ENCODE measurements around the gene KRT79.

The KRT79 gene

DNA sequence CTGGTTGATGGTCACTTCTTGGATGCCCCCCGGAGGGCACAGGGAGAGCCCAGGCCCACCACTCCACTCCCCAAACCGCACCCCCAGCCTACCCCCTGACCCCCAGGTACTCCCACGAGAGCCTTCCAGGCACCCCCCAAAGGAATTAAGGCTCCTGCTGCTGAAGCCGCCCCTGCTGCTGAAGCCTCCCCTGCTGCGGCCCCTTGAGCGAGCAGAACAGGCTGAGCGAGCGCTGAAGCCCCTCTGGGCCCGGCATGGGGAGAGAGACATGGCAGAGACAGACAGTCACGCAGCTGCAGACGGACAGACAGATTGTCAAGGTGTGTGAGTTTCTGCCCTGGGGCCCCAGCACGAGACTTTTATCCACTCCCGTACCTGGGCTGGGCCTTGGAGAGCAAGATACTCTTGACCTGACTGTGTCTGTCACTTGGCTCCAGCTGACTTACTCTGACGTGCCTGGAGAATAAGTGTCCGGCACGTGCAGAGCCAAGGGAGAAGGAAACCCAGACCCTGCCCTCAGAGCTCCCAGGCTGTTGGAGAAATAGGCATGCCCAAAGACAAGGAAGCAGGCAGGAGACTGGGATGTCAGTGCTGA, 14.6 kb upstream of the KRT79 start, which contains the start of gene KRT78:
KRT78 (minus strand) TSS at position 334 of the 595 bp plus-strand sequence; CDS start at position 270, 64 bp downstream.
- TF ChIP-seq, protein P1, sequence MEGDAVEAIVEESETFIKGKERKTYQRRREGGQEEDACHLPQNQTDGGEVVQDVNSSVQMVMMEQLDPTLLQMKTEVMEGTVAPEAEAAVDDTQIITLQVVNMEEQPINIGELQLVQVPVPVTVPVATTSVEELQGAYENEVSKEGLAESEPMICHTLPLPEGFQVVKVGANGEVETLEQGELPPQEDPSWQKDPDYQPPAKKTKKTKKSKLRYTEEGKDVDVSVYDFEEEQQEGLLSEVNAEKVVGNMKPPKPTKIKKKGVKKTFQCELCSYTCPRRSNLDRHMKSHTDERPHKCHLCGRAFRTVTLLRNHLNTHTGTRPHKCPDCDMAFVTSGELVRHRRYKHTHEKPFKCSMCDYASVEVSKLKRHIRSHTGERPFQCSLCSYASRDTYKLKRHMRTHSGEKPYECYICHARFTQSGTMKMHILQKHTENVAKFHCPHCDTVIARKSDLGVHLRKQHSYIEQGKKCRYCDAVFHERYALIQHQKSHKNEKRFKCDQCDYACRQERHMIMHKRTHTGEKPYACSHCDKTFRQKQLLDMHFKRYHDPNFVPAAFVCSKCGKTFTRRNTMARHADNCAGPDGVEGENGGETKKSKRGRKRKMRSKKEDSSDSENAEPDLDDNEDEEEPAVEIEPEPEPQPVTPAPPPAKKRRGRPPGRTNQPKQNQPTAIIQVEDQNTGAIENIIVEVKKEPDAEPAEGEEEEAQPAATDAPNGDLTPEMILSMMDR (conservative IDR thresholded peaks at IDR 0.05; ENCODE audit: control insufficient read depth, insufficient read depth, low read depth, low read length): no peak
- H3K4me3 ChIP-seq (ENCODE audit: control insufficient read depth, low read depth, low read length): no peak within 1 kb of the TSS
- no peak for DNase-seq (ENCODE audit: low read depth)

DNA sequence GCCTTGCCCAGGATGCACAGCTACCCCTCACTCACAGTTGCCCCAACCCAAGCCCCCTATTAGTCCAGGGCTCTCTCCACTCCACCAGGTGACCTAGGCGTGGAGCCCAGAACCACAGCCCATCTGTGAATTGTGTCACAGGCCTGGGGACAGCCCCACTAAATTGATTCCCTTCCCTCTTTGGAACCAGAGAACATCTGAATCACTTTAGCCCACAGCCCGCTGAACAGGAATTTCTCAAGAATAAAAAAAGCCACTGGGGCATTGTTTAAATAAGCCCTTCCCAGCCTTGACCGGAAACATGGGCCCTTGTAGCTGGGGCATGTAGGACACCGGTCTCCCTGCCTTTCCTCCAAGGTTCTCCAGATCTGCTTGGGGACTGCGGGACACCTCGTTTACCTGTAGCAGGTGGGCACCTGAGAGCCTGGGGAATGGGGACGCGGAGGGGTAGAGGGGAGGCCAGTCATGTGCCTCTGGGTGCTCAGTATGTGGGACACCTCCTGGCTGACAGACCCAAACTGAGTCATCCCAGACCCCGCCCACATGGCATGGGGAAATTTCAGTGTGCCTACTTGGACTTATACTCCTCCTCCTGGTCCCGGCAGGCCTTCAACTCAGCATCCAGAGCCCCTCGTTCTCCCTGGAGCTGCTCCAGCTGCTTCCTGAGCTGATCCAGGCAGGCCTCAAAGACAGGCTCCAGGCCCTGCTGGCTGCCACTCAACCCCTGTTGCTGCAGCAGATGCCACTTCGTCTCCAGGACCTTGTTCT, 13.4 kb upstream of the KRT79 start:
- H3K4me3 ChIP-seq (ENCODE audit: control insufficient read depth, low read depth, low read length): no peak overlapping the region
- DNase-seq (ENCODE audit: low read depth): peak; percentile 14
- TF ChIP-seq, protein P1 (conservative IDR thresholded peaks at IDR 0.05; ENCODE audit: control insufficient read depth, insufficient read depth, low read depth, low read length): no peak

DNA sequence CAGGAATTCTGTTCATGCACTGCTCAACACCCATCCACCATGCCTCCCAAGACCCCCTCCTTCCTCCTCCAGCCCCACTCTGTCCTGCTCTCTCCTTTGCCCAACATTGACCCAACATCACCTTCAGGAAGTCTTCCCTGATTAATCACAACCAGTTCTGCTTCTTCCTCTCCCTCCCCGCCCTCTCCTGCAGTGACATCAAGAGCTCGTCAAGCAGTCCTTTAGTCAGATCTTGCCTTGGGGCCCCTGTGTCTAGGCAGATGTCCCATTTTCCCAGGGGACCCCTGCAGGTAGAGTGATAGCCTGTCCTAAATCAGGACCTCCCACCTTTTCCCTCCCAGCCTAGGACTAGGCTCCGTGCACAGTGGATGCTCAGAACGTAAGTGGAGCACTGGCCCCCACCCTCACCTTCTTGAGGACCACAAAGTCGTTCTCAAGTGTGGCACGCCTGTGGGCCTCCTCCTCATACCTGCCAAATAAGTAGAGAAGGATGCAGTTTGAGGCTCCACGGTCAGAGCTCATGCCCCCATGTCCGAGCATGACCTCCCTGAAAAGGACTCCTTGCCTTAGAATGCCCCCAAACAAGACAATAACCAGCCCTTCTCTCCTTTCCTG, 12.4 kb upstream of the KRT79 start:
- TF ChIP-seq, protein P1 (conservative IDR thresholded peaks at IDR 0.05; ENCODE audit: control insufficient read depth, insufficient read depth, low read depth, low read length): no peak
- DNase-seq (ENCODE audit: low read depth): no peak
- no peak overlapping the region for H3K4me3 ChIP-seq (ENCODE audit: control insufficient read depth, low read depth, low read length)

DNA sequence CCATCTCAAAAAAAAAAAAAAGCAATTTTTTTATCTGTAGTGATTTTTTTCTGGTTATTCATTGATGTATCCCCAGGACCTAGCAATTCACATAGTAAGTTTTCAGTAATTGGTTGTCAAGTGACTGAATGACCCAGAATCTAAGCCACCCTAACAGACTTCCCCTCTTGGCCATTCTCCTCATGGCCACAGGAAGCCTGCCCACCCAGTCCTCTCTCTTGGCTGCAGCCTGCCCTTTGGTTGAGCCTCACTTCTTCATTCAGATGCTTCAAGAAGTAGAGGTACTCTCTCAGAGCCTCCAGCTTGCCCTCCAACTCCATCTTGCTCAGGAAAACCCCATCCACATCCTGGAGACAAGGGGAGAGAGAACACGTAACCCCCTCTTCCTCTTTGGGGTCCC, 11.8 kb upstream of the KRT79 start:
- no peak for DNase-seq (ENCODE audit: low read depth)
- H3K4me3 ChIP-seq (ENCODE audit: control insufficient read depth, low read depth, low read length): no peak overlapping the region
- TF ChIP-seq, protein P1 (conservative IDR thresholded peaks at IDR 0.05; ENCODE audit: control insufficient read depth, insufficient read depth, low read depth, low read length): no peak

DNA sequence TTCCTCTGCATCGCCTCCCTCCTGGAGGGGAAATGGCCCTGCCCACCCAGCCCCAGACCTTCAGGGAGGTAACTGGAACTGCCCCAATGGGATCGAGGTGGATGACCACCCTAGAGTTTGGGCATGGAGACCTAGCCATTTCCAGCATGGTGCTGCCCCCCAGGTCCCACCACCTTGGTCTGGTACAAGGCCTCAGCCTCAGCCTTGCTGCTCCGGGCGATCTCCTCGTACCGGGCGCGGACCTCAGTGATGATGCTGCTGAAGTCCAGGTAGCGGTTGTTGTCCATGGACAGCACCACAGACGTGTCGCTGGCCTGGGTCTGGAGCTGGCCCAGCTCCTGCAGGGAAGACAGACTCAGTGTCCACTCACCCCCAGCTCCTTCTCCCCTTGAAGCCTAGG, 10.3 kb upstream of the KRT79 start:
- TF ChIP-seq, protein P1 (conservative IDR thresholded peaks at IDR 0.05; ENCODE audit: control insufficient read depth, insufficient read depth, low read depth, low read length): no peak
- no peak overlapping the region for H3K4me3 ChIP-seq (ENCODE audit: control insufficient read depth, low read depth, low read length)
- no peak for DNase-seq (ENCODE audit: low read depth)

DNA sequence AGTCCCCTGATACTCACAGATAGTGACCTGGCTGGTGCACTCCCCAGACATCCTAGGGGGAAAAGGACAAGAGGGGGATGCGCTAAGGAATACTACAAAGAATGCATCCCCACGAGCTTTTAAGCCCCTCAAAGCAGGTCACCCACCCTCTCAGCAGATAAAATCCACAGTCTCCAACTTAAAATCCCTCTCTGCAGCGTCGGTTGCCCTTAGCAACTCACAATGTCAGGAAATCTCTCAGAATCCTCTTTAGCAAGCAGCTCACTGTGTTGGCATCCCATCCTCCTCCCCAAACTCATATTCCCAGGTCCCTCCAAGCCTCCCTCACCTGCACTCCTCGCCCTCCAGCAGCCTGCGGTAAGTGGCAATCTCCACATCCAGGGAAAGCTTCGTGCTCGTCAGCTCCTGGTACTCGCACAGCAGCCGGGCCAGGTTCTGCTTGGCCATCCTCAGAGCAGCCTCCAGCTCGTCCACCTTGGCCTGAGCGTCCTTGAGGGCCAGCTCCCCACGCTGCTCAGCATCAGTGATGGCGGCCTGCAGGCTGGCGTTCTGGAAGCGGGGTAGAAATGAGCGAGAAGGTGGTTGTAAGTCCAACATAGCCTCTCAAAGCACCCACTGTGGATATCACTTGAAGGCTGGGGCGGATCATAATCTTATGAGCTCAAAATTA, 5.5 kb upstream of the KRT79 start:
- no peak overlapping the region for H3K4me3 ChIP-seq (ENCODE audit: control insufficient read depth, low read depth, low read length)
- TF ChIP-seq, protein P1 (conservative IDR thresholded peaks at IDR 0.05; ENCODE audit: control insufficient read depth, insufficient read depth, low read depth, low read length): no peak
- DNase-seq (ENCODE audit: low read depth): no peak
